Activated T-cell treated with anti-CD3 and anti-CD28 coated beads, Interleukin-2, amount 50 U/mL, for 72 hours (primary cell): ENCODE results near the gene ADO. TPM values are rescaled to one million over a fixed set of nuclear protein-coding genes. Genes with fewer than 3 reads are reported as not detected.
"Not testable (repeated sequence)": the region's sequence is repeated elsewhere in the genome, so short reads cannot be mapped to it uniquely, and the experiment has no call there.

ENCODE experiments used
- ATAC-seq, 2 donors: fragments of 150-1000 bp; cut with Tn5 transposase; replicated peaks in 1 of 2; 2 replicates each; pipeline ENCODE4 v1.10.0; 2021; ENCODE audit warnings: moderate library complexity in 2 of 2, mild to moderate bottlenecking in 1 of 2
- DNase-seq, 2 donors: peaks; one replicate each; pipeline ENCODE4 v3.0.0; 2021 to 2022; ENCODE audit warnings: mixed read lengths in 1 of 2
- H3K27ac Mint-ChIP-seq: one replicate; pipeline ENCODE4 v1.8.0; 2022; ENCODE audit warnings: mild to moderate bottlenecking, moderate library complexity, mixed read lengths
- H3K27me3 Mint-ChIP-seq: one replicate; pipeline ENCODE4 v1.8.0; 2022; ENCODE audit warnings: low read depth, mixed read lengths
- H3K36me3 Mint-ChIP-seq, 2 donors: one replicate each; pipeline ENCODE4 v1.8.0; 2022; ENCODE audit warnings: mixed read lengths in 2 of 2, mild to moderate bottlenecking in 1 of 2; ENCODE audit not compliant: insufficient read depth in 2 of 2
- H3K4me1 Mint-ChIP-seq: one replicate; pipeline ENCODE4 v1.8.0; 2022; ENCODE audit warnings: low read depth, mixed read lengths
- H3K4me3 Mint-ChIP-seq, 2 donors: one replicate each; pipeline ENCODE4 v1.8.0; 2022; ENCODE audit warnings: mild to moderate bottlenecking in 2 of 2, mixed read lengths in 2 of 2, moderate library complexity in 2 of 2
- H3K9me3 Mint-ChIP-seq, 2 donors: one replicate each; pipeline ENCODE4 v1.8.0; 2022; ENCODE audit warnings: mixed read lengths in 2 of 2
- total RNA-seq, 2 donors: library from RNA; stranded (reverse); gene quantifications; one replicate each; pipeline ENCODE4 v1.2.3, GENCODE V29; 2022

Gene ADO
- total RNA-seq, 2 donors from 2014 or later = 26.3 to 33.4 TPM

GRCh38 chr10:62772186-62772974 lies 32.1 kb upstream of the ADO start:
- ATAC-seq (no peak), DNase-seq (no peak)
- H3K4me1 Mint-ChIP-seq = peaks cover 28% of the 10 kb centered on the region
- H3K27ac Mint-ChIP-seq = no peak overlapping the region
- H3K4me3 Mint-ChIP-seq = no peak overlapping the region
- H3K9me3 Mint-ChIP-seq = peaks cover 0 to 1% of the 10 kb centered on the region in 2 donors
- H3K36me3 Mint-ChIP-seq = peaks cover 0 to 1% of the 10 kb centered on the region in 2 donors
- H3K27me3 Mint-ChIP-seq = peaks cover 7% of the 10 kb centered on the region

- Mint-ChIP-seq H3K27me3 (peaks cover 10% of the 10 kb centered on the region), H3K9me3 (no peaks in the 10 kb centered on the region), H3K4me1 (peaks cover 42% of the 10 kb centered on the region), H3K27ac (no peak overlapping the region), H3K4me3 (no peak overlapping the region), H3K36me3 (peaks cover 0 to 1% of the 10 kb centered on the region in 2 donors)
- ATAC-seq (peak; percentile 72 to 83), DNase-seq (peak; percentile 20 to 26)
Observed at GRCh38 chr10:62778125-62778524, 26.4 kb upstream of the ADO start.

GRCh38 chr10:62779487-62780248 lies 24.9 kb upstream of the ADO start:
- Mint-ChIP-seq H3K4me1 (peaks cover 42% of the 10 kb centered on the region), H3K27ac (no peak overlapping the region), H3K4me3 (peak overlapping the region; percentile 13 to 25), H3K27me3 (peaks cover 17% of the 10 kb centered on the region), H3K36me3 (peaks cover 6 to 7% of the 10 kb centered on the region in 2 donors), H3K9me3 (peaks cover 3 to 6% of the 10 kb centered on the region in 2 donors)
- ATAC-seq = peak; percentile 88 to 91
- peak; percentile 77 to 88 for DNase-seq

GRCh38 chr10:62784537-62784936 lies 20.0 kb upstream of the ADO start:
- peaks cover 27% of the 10 kb centered on the region for H3K27me3 Mint-ChIP-seq
- not testable (repeated sequence) for ATAC-seq, H3K27ac Mint-ChIP-seq, DNase-seq, H3K4me3 Mint-ChIP-seq
- peaks cover 16 to 17% of the 10 kb centered on the region in 2 donors for H3K36me3 Mint-ChIP-seq
- peaks cover 11% of the 10 kb centered on the region for H3K4me1 Mint-ChIP-seq
- H3K9me3 Mint-ChIP-seq = peaks cover 10 to 16% of the 10 kb centered on the region in 2 donors

GRCh38 chr10:62788285-62788684 lies 16.2 kb upstream of the ADO start:
- H3K4me1 Mint-ChIP-seq, H3K27ac Mint-ChIP-seq, H3K4me3 Mint-ChIP-seq, DNase-seq, ATAC-seq: not testable (repeated sequence)
- Mint-ChIP-seq H3K9me3 (peaks cover 10 to 16% of the 10 kb centered on the region in 2 donors), H3K36me3 (peaks cover 16 to 17% of the 10 kb centered on the region in 2 donors), H3K27me3 (peaks cover 33% of the 10 kb centered on the region)

GRCh38 chr10:62788861-62789467 lies 15.6 kb upstream of the ADO start:
- no peak for DNase-seq
- ATAC-seq = no peak
- Mint-ChIP-seq H3K4me3 (no peak overlapping the region), H3K9me3 (peaks cover 10 to 14% of the 10 kb centered on the region in 2 donors), H3K27me3 (peaks cover 27% of the 10 kb centered on the region), H3K36me3 (peaks cover 14 to 17% of the 10 kb centered on the region in 2 donors), H3K4me1 (no peaks in the 10 kb centered on the region), H3K27ac (no peak overlapping the region)

- ATAC-seq = no peak
- peaks cover 3 to 6% of the 10 kb centered on the region in 2 donors for H3K9me3 Mint-ChIP-seq
- DNase-seq = no peak
- peaks cover 5 to 8% of the 10 kb centered on the region in 2 donors for H3K36me3 Mint-ChIP-seq
- no peak overlapping the region for H3K27ac Mint-ChIP-seq
- peaks cover 31% of the 10 kb centered on the region for H3K27me3 Mint-ChIP-seq
- H3K4me3 Mint-ChIP-seq = no peak overlapping the region
- no peaks in the 10 kb centered on the region for H3K4me1 Mint-ChIP-seq
Observed at GRCh38 chr10:62790019-62790555, 14.4 kb upstream of the ADO start.

- Mint-ChIP-seq H3K36me3 (peaks cover 2 to 4% of the 10 kb centered on the region in 2 donors), H3K9me3 (peaks cover 0 to 2% of the 10 kb centered on the region in 2 donors), H3K4me1 (no peaks in the 10 kb centered on the region), H3K27ac (no peak overlapping the region), H3K4me3 (no peak overlapping the region), H3K27me3 (peaks cover 33% of the 10 kb centered on the region)
- ATAC-seq (no peak), DNase-seq (no peak)
Observed at GRCh38 chr10:62790571-62790970, 13.9 kb upstream of the ADO start.

- ATAC-seq (no peak), DNase-seq (no peak)
- Mint-ChIP-seq H3K9me3 (no peaks in the 10 kb centered on the region), H3K36me3 (no peaks in the 10 kb centered on the region), H3K4me3 (no peak overlapping the region), H3K27ac (no peak overlapping the region), H3K4me1 (no peaks in the 10 kb centered on the region), H3K27me3 (peaks cover 43% of the 10 kb centered on the region)
Observed at GRCh38 chr10:62792261-62792660, 12.3 kb upstream of the ADO start.

GRCh38 chr10:62794306-62794705 lies 10.2 kb upstream of the ADO start:
- no peak overlapping the region for H3K27ac Mint-ChIP-seq
- H3K27me3 Mint-ChIP-seq = peaks cover 62% of the 10 kb centered on the region
- no peaks in the 10 kb centered on the region for H3K36me3 Mint-ChIP-seq
- DNase-seq = no peak
- H3K4me1 Mint-ChIP-seq = no peaks in the 10 kb centered on the region
- H3K9me3 Mint-ChIP-seq = no peaks in the 10 kb centered on the region
- ATAC-seq = no peak
- H3K4me3 Mint-ChIP-seq = no peak overlapping the region

GRCh38 chr10:62795100-62795499 lies 9.4 kb upstream of the ADO start:
- peaks cover 55% of the 10 kb centered on the region for H3K27me3 Mint-ChIP-seq
- no peak for DNase-seq
- no peak for ATAC-seq
- H3K9me3 Mint-ChIP-seq = no peaks in the 10 kb centered on the region
- H3K4me3 Mint-ChIP-seq = no peak overlapping the region
- no peaks in the 10 kb centered on the region for H3K36me3 Mint-ChIP-seq
- no peaks in the 10 kb centered on the region for H3K4me1 Mint-ChIP-seq
- H3K27ac Mint-ChIP-seq = no peak overlapping the region

- Mint-ChIP-seq H3K36me3 (no peaks in the 10 kb centered on the region), H3K27me3 (peaks cover 57% of the 10 kb centered on the region), H3K27ac (no peak overlapping the region)
Observed at GRCh38 chr10:62795762-62796161, 8.8 kb upstream of the ADO start.

GRCh38 chr10:62796896-62797295 lies 7.6 kb upstream of the ADO start:
- Mint-ChIP-seq H3K36me3 (no peaks in the 10 kb centered on the region), H3K27me3 (peaks cover 51% of the 10 kb centered on the region), H3K4me3 (no peak overlapping the region), H3K27ac (no peak overlapping the region), H3K9me3 (no peaks in the 10 kb centered on the region), H3K4me1 (no peaks in the 10 kb centered on the region)
- DNase-seq (no peak), ATAC-seq (no peak)

More at GRCh38 chr10:62795762-62796161, 8.8 kb upstream of the ADO start:
- Mint-ChIP-seq H3K9me3 (no peaks in the 10 kb centered on the region), H3K4me3 (no peak overlapping the region), H3K4me1 (no peaks in the 10 kb centered on the region)
- DNase-seq = no peak
- no peak for ATAC-seq
